ENCODE results near the gene NEK8.
"Not testable (repeated sequence)": the region's sequence is repeated elsewhere in the genome, so short reads cannot be mapped to it uniquely, and the experiment has no call there.

Gene NEK8

DNA sequence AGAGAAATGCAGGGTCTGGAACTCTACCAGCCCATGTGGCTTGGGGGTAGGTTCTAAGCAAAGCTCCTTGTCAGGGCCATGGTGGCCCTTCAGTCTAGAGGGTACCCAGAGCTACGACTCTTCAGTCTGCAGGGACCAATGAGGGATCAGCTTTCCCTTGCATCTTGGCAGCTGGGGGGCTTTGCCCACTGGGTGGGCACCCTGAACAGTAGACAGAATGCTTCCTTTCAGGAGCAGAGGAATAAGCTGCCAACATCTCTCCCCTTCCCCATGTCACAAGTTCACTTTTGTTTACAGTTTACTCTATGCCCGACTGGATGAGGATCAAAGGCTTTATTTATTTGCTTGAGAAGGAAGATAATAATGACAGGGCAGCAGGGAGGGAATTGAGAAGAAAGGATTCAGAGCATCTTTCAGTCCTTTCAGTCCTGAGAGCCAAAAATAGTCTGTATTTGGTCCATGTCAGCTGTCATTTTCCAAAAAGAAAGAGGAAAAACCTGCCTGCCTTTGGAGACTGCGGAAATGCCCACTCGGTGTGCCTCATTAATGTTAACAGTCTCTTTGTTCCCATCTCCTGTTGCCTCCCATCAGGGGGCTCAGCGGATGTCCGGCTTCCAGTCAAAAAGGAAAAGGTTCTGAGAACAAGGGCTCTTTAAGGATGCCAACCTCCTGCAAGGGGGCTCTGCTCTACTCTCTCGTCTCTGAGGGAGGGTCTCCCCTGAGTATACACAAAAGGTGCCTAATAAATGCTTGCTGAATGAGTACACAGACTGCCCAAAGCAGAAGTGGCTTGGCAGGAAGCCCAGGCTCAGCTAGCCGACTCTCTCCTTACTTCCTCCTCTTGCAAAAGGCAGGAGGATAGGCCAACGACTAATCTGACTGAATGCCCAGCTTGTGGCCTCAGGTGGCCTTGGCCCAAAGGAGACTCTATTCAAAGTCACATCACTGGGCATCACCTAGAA lies 32.3 kb downstream of the NEK8 start:
- Histone ChIP-seq H3K9me3 (ENCODE audit: insufficient read depth, low read depth, low read length) (no peaks in the 10 kb centered on the region), H3K36me3 (ENCODE audit: insufficient read depth, low read length) (peaks cover 60% of the 10 kb centered on the region), H3K4me3 (ENCODE audit: low read length) (0 out of 2 replicates have a peak overlapping the region, but pooled peaks have one; percentile 1), H3K4me1 (ENCODE audit: insufficient read depth, low read length) (peaks cover 29% of the 10 kb centered on the region), H3K27me3 (ENCODE audit: insufficient read depth, low read length) (no peaks in the 10 kb centered on the region), H3K9ac (ENCODE audit: low read depth, low read length) (peak overlapping the region; percentile 50), H3K27ac (ENCODE audit: low read depth, low read length) (peak overlapping the region; percentile 89)
- 12% methylated on average over 9 of the region's 9 CpGs for WGBS

DNA sequence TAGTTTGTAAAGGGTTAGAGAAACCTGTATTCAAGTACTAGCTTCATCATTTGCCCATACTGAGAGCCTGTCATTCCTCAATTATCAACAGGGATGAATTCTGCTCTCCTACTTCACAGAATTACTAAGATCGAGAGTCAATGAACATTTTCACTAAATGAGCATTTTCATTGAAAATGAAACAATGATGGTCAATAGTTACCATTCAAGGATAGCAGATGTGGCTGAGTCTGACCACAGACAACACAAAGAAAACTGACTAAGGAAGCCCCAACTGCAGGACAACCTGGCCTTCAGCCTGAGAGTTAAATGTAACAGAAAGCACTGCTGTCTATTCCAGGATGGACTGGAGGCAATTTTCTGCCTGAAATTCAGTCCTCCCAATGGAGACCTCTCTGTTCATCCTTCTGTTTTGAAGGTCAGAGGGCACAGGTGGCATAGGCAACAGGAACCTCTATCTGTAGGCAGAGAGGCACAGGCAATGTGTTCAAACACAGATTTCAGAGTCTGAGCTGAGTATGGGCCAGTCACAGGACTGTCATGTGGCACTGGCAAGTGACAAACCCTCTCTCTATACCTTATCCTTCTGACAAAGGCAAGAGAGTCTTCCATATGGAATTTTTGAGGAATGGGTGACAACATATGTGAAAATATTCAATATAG lies 34.7 kb downstream of the NEK8 start:
- H3K36me3 ChIP-seq (ENCODE audit: insufficient read depth, low read length): peaks cover 58% of the 10 kb centered on the region
- H3K4me3 ChIP-seq (ENCODE audit: low read length): no peak overlapping the region
- H3K4me1 ChIP-seq (ENCODE audit: insufficient read depth, low read length): peaks cover 26% of the 10 kb centered on the region
- peak overlapping the region; percentile 3; the same call in 1 of the 2 replicates for H3K27ac ChIP-seq (ENCODE audit: low read depth, low read length)
- H3K9me3 ChIP-seq (ENCODE audit: insufficient read depth, low read depth, low read length): no peaks in the 10 kb centered on the region
- H3K9ac ChIP-seq (ENCODE audit: low read depth, low read length): no peak overlapping the region
- 100% methylated on average over 1 of the region's 1 CpG for WGBS
- no peaks in the 10 kb centered on the region for H3K27me3 ChIP-seq (ENCODE audit: insufficient read depth, low read length)

DNA sequence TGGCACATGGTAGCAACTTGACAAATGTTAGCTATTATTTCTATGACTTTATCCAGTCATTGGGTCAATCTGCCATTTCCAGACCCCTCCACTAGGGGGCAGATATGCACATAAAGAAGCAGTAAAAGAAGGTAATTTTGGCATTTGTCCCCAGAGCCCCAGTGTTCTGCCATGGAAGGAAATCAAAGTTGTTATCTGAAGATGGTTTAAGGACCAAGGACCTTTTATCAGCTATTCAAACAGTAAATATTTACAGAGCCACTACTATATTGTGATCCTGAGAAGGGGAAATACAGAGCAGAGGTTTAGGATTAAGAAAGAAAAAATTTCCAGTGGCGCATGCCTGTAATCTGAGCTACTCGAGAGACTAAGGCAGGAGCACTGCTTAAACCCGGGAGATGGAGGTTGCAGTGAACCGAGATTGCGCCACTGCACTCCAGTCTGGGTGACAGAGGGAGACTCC lies 35.2 kb downstream of the NEK8 start:
- Histone ChIP-seq H3K4me1 (ENCODE audit: insufficient read depth, low read length) (peaks cover 26% of the 10 kb centered on the region), H3K9ac (ENCODE audit: low read depth, low read length) (no peak overlapping the region), H3K36me3 (ENCODE audit: insufficient read depth, low read length) (peaks cover 54% of the 10 kb centered on the region), H3K27ac (ENCODE audit: low read depth, low read length) (peak overlapping the region; percentile 3; the same call in 1 of the 2 replicates), H3K9me3 (ENCODE audit: insufficient read depth, low read depth, low read length) (no peaks in the 10 kb centered on the region), H3K4me3 (ENCODE audit: low read length) (no peak overlapping the region), H3K27me3 (ENCODE audit: insufficient read depth, low read length) (no peaks in the 10 kb centered on the region)
- WGBS: 86% methylated on average over 5 of the region's 5 CpGs

DNA sequence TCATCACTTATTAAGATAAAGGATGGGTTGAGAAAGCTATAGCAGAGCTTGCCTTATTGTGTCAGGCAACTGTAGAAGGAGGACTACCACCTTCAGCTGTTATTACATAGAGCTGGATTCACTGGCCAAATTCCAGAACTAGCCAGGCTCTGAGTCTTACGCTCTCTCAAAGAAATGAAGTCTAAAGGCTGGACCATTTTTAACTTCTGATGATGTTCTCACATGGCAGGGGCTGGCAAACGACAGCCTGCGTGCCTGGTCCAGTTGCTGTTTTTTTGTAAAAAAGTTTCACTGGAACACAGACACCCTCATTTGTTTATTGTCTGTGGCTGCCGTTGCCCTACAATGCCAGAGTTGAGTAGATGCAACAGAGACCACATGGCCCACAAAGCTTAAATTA lies 36.5 kb downstream of the NEK8 start:
- Histone ChIP-seq H3K4me3 (ENCODE audit: low read length) (no peak overlapping the region), H3K27ac (ENCODE audit: low read depth, low read length) (no peak overlapping the region), H3K36me3 (ENCODE audit: insufficient read depth, low read length) (peaks cover 42% of the 10 kb centered on the region), H3K4me1 (ENCODE audit: insufficient read depth, low read length) (peaks cover 22% of the 10 kb centered on the region), H3K9ac (ENCODE audit: low read depth, low read length) (no peak overlapping the region), H3K27me3 (ENCODE audit: insufficient read depth, low read length) (no peaks in the 10 kb centered on the region), H3K9me3 (ENCODE audit: insufficient read depth, low read depth, low read length) (no peaks in the 10 kb centered on the region)
- WGBS: 91% methylated on average over 4 of the region's 4 CpGs

DNA sequence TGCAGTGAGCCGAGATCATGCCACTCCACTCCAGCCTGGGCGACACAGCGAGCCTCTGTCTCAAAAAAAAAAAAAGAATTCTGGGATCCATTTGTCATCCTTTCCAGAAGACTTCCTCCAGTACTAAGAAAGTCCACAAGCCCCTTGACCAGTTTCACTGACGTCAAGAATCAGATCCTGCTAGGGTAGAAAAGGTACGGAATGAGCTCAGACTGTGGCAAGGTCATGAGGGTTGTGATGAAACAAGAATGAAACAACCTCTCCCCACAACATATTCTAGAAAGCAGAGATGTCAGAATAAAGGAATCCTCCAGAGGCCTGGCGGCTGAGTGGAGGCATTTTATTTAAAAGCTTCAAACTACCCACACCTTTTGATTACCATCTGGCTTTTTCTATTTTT lies 45.1 kb downstream of the NEK8 start:
- no peaks in the 10 kb centered on the region for H3K9me3 ChIP-seq (ENCODE audit: insufficient read depth, low read depth, low read length)
- 89% methylated on average over 6 of the region's 6 CpGs for WGBS
- no peak overlapping the region for H3K27ac ChIP-seq (ENCODE audit: low read depth, low read length)
- peaks cover 16% of the 10 kb centered on the region; the same call in 1 of the 2 replicates for H3K36me3 ChIP-seq (ENCODE audit: insufficient read depth, low read length)
- H3K4me3 ChIP-seq (ENCODE audit: low read length): no peak overlapping the region
- H3K27me3 ChIP-seq (ENCODE audit: insufficient read depth, low read length): no peaks in the 10 kb centered on the region
- H3K9ac ChIP-seq (ENCODE audit: low read depth, low read length): no peak overlapping the region
- peaks cover 6% of the 10 kb centered on the region; the same call in 1 of the 2 replicates for H3K4me1 ChIP-seq (ENCODE audit: insufficient read depth, low read length)

DNA sequence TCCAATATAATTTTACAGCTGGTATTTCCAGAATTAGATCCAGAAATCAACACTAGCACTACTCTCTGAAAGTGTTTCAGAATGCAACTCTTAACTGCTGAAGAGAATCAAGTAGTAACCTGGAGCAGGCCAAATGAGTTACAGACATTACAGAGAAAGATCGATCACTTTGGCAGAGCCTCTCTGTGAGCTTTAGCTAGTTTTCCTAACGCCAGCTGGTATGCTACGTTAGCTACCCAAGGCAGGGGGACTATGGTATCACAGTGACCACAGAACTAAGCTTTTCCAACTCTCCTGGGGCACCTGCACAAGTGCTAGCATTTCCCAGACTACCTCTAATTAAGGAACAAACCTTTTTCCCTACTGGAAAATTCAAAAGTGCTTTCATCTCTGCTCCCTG lies 45.6 kb downstream of the NEK8 start:
- no peak overlapping the region for H3K9ac ChIP-seq (ENCODE audit: low read depth, low read length)
- no peaks in the 10 kb centered on the region for H3K27me3 ChIP-seq (ENCODE audit: insufficient read depth, low read length)
- no peaks in the 10 kb centered on the region for H3K9me3 ChIP-seq (ENCODE audit: insufficient read depth, low read depth, low read length)
- no peak overlapping the region; the same call in 1 of the 2 replicates for H3K27ac ChIP-seq (ENCODE audit: low read depth, low read length)
- H3K36me3 ChIP-seq (ENCODE audit: insufficient read depth, low read length): peaks cover 16% of the 10 kb centered on the region; the same call in 1 of the 2 replicates
- H3K4me1 ChIP-seq (ENCODE audit: insufficient read depth, low read length): peaks cover 6% of the 10 kb centered on the region; the same call in 1 of the 2 replicates
- no peak overlapping the region for H3K4me3 ChIP-seq (ENCODE audit: low read length)
- 89% methylated on average over 3 of the region's 3 CpGs for WGBS

DNA sequence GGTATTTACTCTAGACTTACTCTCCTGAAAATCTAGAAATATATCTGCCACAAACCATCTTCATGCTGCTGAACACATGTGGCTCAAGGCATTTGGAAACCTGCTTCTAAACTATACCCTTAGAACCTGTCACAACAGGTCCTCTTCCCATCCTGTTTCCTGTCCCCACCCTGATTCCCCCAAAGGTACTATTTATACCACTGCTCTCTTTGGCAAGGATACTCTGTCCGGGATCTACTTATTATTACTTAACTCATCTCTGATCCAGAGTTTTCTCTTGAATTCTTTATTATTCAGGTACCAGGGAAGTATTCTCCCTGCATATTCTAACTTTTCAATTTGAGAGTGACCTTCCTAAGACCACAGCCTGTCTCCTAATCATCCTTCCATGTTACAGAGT lies 48.6 kb downstream of the NEK8 start:
- Histone ChIP-seq H3K9me3 (ENCODE audit: insufficient read depth, low read depth, low read length) (no peaks in the 10 kb centered on the region), H3K9ac (ENCODE audit: low read depth, low read length) (no peak overlapping the region), H3K4me1 (ENCODE audit: insufficient read depth, low read length) (peaks cover 6% of the 10 kb centered on the region; the same call in 1 of the 2 replicates), H3K4me3 (ENCODE audit: low read length) (no peak overlapping the region), H3K27me3 (ENCODE audit: insufficient read depth, low read length) (no peaks in the 10 kb centered on the region), H3K36me3 (ENCODE audit: insufficient read depth, low read length) (peaks cover 28% of the 10 kb centered on the region; the same call in 1 of the 2 replicates), H3K27ac (ENCODE audit: low read depth, low read length) (no peak overlapping the region)
- WGBS: 91% methylated on average over 1 of the region's 1 CpG

DNA sequence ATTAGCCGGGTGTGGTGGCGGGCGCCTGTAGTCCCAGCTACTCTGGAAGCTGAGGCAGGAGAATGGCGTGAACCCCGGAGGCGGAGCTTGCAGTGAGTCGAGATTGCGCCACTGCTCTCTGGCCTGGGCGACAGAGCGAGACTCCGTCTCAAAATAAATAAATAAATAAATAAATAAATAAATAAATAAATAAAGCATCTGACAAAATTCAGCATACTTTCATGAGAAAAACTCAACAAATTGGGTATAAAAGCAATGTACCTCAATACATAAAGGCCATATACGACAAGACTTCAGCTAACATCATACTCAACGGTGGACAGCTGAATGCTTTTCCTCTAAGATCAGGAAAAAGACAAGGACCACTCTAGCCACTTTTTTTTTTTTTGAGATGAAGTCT lies 51.0 kb downstream of the NEK8 start:
- not testable (repeated sequence) for H3K9ac ChIP-seq (ENCODE audit: low read depth, low read length); H3K4me3 ChIP-seq (ENCODE audit: low read length); H3K4me1 ChIP-seq (ENCODE audit: insufficient read depth, low read length); H3K9me3 ChIP-seq (ENCODE audit: insufficient read depth, low read depth, low read length); H3K27me3 ChIP-seq (ENCODE audit: insufficient read depth, low read length); H3K27ac ChIP-seq (ENCODE audit: low read depth, low read length)
- peaks cover 19% of the 10 kb centered on the region; the same call in 1 of the 2 replicates for H3K36me3 ChIP-seq (ENCODE audit: insufficient read depth, low read length)
- 97% methylated on average over 10 of the region's 13 CpGs for WGBS

DNA sequence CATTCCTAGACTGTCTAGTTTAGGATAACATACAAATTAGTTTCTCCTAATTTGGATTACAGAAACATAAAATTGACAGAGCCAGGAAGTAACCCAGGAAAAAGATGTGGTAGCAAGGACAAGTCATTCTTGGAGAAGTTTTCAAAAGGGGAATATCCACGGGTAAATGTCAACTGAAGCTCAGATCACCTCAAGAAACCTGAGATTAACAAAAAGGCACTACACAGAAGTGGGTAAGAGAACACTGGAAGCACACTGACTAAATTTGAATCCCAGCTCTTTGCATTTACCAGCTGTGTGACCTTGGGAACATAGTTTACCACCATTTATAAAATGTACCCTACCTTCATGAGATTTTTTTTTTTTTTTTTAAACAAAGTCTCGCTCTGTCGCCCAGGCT lies 54.6 kb downstream of the NEK8 start:
- Histone ChIP-seq H3K9me3 (ENCODE audit: insufficient read depth, low read depth, low read length) (no peaks in the 10 kb centered on the region), H3K36me3 (ENCODE audit: insufficient read depth, low read length) (peaks cover 33% of the 10 kb centered on the region), H3K4me3 (ENCODE audit: low read length) (no peak overlapping the region), H3K4me1 (ENCODE audit: insufficient read depth, low read length) (no peaks in the 10 kb centered on the region), H3K27ac (ENCODE audit: low read depth, low read length) (no peak overlapping the region), H3K9ac (ENCODE audit: low read depth, low read length) (no peak overlapping the region), H3K27me3 (ENCODE audit: insufficient read depth, low read length) (no peaks in the 10 kb centered on the region)
- WGBS: 95% methylated on average over 3 of the region's 3 CpGs

DNA sequence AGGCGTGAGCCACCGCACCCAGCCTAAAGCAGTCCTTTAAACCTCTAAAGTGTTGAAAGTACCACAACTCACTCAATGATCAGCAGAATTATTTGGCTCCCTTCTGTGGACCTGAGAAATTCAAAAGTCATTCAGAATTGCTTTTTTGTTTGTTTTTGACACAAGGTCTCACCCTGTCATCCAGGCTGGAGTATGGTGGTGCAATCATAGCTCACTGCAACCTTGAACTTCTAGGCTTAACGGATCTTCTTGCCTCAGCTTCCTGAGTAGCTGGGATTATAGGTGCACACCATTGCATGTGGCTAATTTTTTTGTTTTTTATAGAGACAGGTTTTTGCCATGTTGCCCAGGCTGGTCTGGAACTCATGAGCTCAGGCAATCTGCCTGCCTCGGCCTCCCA lies 59.5 kb downstream of the NEK8 start:
- WGBS: 97% methylated on average over 4 of the region's 4 CpGs
- no peaks in the 10 kb centered on the region for H3K4me1 ChIP-seq (ENCODE audit: insufficient read depth, low read length)
- H3K4me3 ChIP-seq (ENCODE audit: low read length): no peak overlapping the region
- H3K27me3 ChIP-seq (ENCODE audit: insufficient read depth, low read length): no peaks in the 10 kb centered on the region
- H3K9me3 ChIP-seq (ENCODE audit: insufficient read depth, low read depth, low read length): no peaks in the 10 kb centered on the region
- H3K36me3 ChIP-seq (ENCODE audit: insufficient read depth, low read length): peaks cover 33% of the 10 kb centered on the region
- no peak overlapping the region for H3K9ac ChIP-seq (ENCODE audit: low read depth, low read length)
- H3K27ac ChIP-seq (ENCODE audit: low read depth, low read length): no peak overlapping the region
